SH-SY5Y (cell line): ENCODE data around the gene NEK1.

Experiments used
- GATA2 ChIP-seq: IDR thresholded peaks from 2 replicates; pipeline ENCODE4 v1.6.1; 2011; ENCODE audit warnings: mild to moderate bottlenecking, low read depth, low read length
- GATA3 ChIP-seq: IDR thresholded peaks from 2 replicates; pipeline ENCODE4 v1.6.1; 2011; ENCODE audit warnings: low read depth, mild to moderate bottlenecking, low read length, moderate library complexity

- TF ChIP-seq GATA2 (no peak), GATA3 (no peak)
Observed at GRCh38 chr4:169484485-169484884, 127.9 kb downstream of the NEK1 start.
